ENCODE results near the gene ACKR4.

Gene ACKR4

DNA sequence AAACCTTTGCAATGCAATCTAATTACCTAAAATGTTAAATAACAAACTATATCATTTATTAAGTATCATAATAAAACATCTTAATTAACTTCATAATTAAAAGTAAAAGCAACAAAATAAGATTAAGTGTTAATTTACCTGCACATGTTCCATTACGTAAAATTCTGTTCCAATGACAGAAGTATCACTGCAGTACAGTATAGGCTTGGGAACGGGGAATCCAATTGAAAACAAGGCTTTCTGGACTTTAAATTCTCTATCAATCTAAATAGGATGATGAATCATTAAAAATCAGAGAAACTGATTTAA is 45.4 kb downstream of the ACKR4 start:
- H3K27ac ChIP-seq = no peak overlapping the region
- TF ChIP-seq, protein P1, sequence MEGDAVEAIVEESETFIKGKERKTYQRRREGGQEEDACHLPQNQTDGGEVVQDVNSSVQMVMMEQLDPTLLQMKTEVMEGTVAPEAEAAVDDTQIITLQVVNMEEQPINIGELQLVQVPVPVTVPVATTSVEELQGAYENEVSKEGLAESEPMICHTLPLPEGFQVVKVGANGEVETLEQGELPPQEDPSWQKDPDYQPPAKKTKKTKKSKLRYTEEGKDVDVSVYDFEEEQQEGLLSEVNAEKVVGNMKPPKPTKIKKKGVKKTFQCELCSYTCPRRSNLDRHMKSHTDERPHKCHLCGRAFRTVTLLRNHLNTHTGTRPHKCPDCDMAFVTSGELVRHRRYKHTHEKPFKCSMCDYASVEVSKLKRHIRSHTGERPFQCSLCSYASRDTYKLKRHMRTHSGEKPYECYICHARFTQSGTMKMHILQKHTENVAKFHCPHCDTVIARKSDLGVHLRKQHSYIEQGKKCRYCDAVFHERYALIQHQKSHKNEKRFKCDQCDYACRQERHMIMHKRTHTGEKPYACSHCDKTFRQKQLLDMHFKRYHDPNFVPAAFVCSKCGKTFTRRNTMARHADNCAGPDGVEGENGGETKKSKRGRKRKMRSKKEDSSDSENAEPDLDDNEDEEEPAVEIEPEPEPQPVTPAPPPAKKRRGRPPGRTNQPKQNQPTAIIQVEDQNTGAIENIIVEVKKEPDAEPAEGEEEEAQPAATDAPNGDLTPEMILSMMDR (conservative IDR thresholded peaks at IDR 0.05) = peak; percentile 54

DNA sequence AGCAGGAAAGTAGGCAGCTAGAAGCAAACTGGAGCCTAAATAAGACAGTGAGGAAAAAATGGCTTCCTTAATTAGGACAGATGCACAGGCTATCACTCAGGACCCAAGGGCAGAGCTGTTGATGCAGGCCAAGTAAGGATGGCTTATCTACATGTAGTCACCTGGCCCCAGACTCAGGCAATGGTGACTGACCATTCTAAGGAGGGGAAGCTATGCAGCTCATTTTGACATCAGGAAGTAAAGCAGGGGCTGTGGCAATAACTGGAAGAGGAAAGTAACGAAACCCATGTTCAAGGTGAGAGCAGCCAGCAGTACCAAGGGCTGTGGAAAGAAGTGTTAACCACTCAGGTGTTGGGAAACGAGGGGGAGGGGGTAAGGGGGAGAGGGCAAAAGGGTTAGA is 46.3 kb downstream of the ACKR4 start:
- TF ChIP-seq, protein P1 (conservative IDR thresholded peaks at IDR 0.05) = no peak

DNA sequence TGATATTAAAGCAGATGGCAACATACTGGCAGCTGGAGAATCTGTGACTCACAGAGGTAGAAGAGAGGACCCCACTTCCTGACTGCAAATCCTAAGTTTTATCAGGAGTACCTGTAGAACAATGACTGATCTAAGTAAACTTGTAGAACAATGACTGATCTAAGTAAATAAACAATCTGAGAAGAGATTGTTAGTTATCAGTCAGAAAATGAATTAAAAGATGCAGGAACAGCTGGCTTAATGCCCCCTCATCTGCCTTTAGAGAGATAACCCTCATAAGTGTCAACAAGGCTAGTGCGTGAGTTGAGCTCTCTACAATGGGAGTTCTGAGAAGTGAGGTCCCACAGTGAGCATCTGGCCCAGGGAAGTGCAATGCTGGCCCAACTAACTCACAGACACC is 48.0 kb downstream of the ACKR4 start:
- H3K27ac ChIP-seq = no peak overlapping the region
- TF ChIP-seq, protein P1 (conservative IDR thresholded peaks at IDR 0.05) = no peak

More for the DNA sequence above, 46.3 kb downstream of the ACKR4 start:
- no peak overlapping the region for H3K27ac ChIP-seq

DNA sequence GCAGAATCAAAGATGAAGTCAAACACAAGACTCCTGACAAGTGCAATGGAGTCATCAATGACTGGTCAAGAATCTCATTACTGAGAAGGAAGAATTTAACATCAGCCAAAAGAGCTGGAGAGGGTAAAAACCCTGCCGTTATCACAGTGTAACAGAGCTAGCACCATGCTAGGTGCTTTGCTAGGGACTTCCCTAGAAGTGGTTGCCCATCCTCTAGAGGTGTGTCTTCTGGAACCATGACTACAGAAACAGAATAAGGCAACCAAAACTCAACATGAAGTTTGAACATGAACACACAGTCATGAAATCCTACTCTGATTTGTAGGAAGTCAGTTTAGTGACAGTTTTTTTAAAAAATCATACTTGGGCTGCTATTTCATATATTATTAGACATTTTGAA is 53.1 kb downstream of the ACKR4 start:
- TF ChIP-seq, protein P1 (conservative IDR thresholded peaks at IDR 0.05) = no peak
- no peak overlapping the region for H3K27ac ChIP-seq
